HFF-Myc (cell line): ENCODE data around the gene MEA1.

ENCODE experiments used
- DNase-seq: peaks from one replicate; pipeline ENCODE4 v3.0.0-alpha.2; 2011; ENCODE audit warnings: low read depth; ENCODE audit errors: extremely low read depth
- H3K4me3 ChIP-seq: replicated peaks from 2 replicates; pipeline ENCODE4 v1.5.1; 2011; ENCODE audit warnings: low read depth, mild to moderate bottlenecking, control low read depth, low read length
- TF ChIP-seq, protein P1 (sequence below): IDR thresholded peaks from 2 replicates; pipeline ENCODE4 v1.5.1; 2012; ENCODE audit warnings: mild to moderate bottlenecking, low read depth, low read length, control low read depth; ENCODE audit errors: missing control alignments

MEA1 gene

DNA sequence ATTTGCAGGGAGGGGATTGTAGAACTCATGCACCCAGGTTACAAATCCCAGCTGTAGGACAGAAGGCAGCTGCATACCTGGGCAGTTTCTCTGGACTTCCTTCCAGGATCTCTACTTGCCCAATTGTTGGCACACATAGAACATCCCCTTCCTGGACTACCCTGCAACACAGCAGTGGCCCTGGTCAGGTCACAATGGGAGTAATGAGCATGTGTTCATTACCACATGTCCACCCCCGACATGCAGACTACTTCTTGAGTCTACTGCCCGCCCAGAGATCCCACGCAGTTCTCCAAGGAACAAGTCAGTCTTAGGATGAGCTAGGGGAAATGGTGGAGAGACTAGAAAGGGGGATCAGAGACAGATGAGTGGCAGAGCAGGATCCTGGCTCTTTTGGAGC lies 39.8 kb downstream of the MEA1 start:
- DNase-seq = no peak
- TF ChIP-seq, protein P1, sequence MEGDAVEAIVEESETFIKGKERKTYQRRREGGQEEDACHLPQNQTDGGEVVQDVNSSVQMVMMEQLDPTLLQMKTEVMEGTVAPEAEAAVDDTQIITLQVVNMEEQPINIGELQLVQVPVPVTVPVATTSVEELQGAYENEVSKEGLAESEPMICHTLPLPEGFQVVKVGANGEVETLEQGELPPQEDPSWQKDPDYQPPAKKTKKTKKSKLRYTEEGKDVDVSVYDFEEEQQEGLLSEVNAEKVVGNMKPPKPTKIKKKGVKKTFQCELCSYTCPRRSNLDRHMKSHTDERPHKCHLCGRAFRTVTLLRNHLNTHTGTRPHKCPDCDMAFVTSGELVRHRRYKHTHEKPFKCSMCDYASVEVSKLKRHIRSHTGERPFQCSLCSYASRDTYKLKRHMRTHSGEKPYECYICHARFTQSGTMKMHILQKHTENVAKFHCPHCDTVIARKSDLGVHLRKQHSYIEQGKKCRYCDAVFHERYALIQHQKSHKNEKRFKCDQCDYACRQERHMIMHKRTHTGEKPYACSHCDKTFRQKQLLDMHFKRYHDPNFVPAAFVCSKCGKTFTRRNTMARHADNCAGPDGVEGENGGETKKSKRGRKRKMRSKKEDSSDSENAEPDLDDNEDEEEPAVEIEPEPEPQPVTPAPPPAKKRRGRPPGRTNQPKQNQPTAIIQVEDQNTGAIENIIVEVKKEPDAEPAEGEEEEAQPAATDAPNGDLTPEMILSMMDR = no peak
- H3K4me3 ChIP-seq = no peak overlapping the region

DNA sequence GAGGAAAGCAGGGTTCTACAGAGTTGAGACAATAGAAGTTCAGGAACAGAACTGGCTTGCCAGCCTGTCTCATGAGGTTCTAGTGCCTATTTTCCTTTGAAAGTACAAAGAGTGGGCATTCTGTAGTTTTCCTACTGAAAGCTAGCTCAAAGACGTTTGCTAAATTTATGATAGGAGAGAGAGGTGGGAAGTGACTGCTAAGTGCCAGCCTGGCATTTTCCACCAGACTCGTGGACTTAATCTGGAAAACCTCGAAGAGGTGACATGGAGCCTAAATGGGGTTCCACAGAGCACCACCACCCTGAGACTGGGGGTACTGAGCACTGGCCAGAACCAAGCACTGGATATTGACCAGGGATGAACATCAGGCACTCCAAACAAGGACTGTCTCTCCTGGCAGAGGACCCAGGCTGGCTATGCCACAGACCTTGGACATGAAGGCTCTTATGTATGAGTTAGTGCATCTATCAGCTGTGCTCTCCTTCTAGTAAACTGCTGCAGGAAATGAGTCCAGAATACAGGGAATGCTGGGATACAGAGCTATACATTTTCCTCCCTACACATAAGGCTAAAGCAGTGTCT lies 41.9 kb downstream of the MEA1 start:
- H3K4me3 ChIP-seq = no peak overlapping the region
- no peak for DNase-seq
- TF ChIP-seq, protein P1 = no peak

DNA sequence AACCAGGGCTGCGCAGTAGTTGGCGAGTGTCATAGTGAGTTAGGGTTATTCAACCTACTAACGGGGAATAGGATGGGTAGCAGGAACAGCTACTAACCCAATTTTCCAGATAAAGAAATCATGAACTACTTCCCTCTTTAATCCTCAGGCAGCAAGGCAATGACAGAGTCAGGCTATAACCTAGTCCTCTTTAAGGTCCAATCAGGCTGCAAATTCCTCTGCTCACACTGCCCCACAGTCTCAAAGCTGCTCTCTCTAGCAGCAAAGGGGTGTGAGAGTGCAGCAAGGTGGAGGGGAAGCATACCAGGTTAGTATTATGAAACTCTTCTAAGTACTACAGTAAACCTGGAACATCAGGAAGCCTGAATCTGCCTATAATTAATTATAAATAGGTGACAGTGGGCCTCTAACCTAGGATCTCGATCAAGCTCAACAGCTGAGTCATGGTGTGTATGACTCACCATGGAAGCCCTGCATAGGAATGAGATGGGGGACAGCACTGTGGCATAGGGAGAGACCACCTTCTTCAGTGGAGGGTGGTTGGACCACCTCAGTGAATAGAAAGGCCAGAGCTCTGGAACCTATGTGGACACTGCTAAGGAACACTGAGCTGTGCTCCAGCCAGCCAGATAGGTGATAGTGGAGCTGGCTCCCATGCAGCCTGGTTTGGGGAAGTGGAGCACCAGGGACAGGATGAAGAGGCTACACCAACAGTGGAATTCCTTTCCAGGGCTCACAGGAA lies 42.7 kb downstream of the MEA1 start:
- DNase-seq = no peak
- H3K4me3 ChIP-seq = no peak overlapping the region
- TF ChIP-seq, protein P1 = no peak

DNA sequence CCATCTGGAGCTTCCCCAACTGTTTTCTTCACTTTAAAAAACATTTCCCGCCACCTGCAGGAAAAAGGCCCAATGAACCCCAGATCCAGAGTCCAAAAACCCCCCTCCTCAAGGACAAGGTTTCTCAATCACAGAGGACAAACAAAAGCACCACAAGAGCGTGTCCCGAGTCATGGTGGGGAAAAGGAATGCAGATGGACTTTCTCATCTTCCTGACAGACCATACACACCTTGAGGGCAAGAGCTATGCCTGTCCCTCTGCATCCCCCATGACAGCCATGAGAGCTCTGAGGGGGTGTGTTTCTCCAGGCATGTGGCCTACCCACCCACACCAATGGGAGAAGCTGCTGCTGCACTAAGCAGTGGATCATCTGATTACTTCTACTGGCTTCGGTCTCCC lies 43.8 kb downstream of the MEA1 start:
- H3K4me3 ChIP-seq = no peak overlapping the region
- no peak for DNase-seq
- TF ChIP-seq, protein P1 = no peak

DNA sequence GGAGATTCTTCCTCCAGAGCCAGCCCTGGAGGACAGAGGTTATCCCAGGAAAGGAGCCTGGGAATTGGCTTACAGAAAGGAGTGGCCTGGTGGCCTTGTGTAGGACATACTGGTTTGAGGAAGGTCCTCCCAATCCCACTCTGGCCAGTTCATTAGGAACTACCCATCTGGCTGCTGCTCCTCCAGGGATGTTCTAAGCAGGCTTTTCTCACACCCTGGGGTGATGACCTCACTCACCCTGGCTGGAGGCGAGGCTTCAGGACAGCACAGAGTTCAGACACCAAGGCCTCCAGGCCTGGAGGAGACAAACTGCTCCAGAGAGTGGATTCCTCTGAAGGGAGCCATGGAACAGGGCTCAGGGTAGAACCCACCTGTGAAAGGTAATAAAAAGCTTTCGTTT lies 44.3 kb downstream of the MEA1 start:
- DNase-seq = no peak
- TF ChIP-seq, protein P1 = no peak

DNA sequence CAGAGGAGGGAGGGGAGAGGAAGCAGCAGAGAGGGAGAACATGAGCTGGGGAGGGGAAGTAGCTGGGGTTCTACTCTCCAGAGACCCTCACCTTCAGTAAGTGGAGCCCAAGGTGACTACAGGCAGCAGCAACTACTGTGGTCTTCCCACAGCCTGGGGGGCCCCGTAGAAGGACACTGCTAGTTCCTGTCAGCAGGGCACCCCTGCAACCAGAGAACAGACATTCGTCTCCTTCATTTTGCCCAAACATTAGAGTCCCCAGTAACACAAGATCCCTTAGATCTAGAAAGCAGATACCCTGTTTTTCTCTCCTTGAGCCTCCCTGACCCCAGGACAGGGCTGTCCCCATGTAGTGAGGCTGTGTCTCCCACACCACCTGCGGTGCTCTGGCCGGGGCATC lies 45.0 kb downstream of the MEA1 start:
- TF ChIP-seq, protein P1 = no peak
- no peak for DNase-seq
- no peak overlapping the region for H3K4me3 ChIP-seq

More for the DNA sequence above, 44.3 kb downstream of the MEA1 start:
- H3K4me3 ChIP-seq = no peak overlapping the region
